HepG2 (cell line): ENCODE data around the gene HLCS. TPM values are rescaled to one million over a fixed set of nuclear protein-coding genes. Genes with fewer than 3 reads are reported as not detected.

ENCODE experiments used
- ATAC-seq: fragments of 200-7000 bp; cut with Tn5 transposase; 3 replicates; pipeline ENCODE4 v1.9.1; 2020; ENCODE audit warnings: mild to moderate bottlenecking, moderate library complexity
- BruUV-seq: library from RNA; stranded (reverse); fragments of 400-500 nt; replicated peaks from 2 replicates; lab custom pipeline; 2021; lab: Mats Ljungman, UMichigan
- CTCF ChIA-PET: fragments of 300-600 bp; formaldehyde crosslinking; extraction: SDS; loops from one replicate; lab custom pipeline; 2021; ENCODE audit warnings: low total read pairs, inconsistent platforms, low intra/inter-chr PET ratio; lab: Yijun Ruan, JAX
- POLR2A ChIA-PET: fragments of 350-600 bp; sonication (Branson Sonifier 250); formaldehyde crosslinking; loops from one replicate; lab custom pipeline; 2020; ENCODE audit warnings: antibody characterized with exemption, inconsistent platforms; lab: Yijun Ruan, JAX
- DNase-seq: peaks from one replicate; pipeline ENCODE4 v3.0.0-alpha.2; 2015; ENCODE audit warnings: low spot score
- FAIRE-seq: peaks from 3 replicates; lab custom pipeline; 2011; peaks lifted over from hg19 to GRCh38; lab: Jason Lieb, UNC
- H2AFZ ChIP-seq: one replicate; pipeline ENCODE4 v1.6.1; 2011; ENCODE audit warnings: low read length, inconsistent platforms
- H3K27ac ChIP-seq: fragments of 300-600 bp; 3 replicates; pipeline ENCODE4 v1.8.0; 2011; ENCODE audit warnings: mixed run types, mild to moderate bottlenecking, mixed read lengths, low read length, inconsistent platforms; ENCODE audit not compliant: insufficient read depth; ENCODE audit errors: extremely low read length
- H3K27me3 ChIP-seq, 2 experiments: fragments of 200-600 bp in 1 of 2; 2 replicates in 1 of 2; 3 replicates in 1 of 2; pipeline versions ENCODE4 v1.6.0 to v1.8.0; 2011; ENCODE audit warnings: low read length in 2 of 2, mild to moderate bottlenecking in 2 of 2, moderate library complexity in 2 of 2, inconsistent platforms in 1 of 2; ENCODE audit not compliant: insufficient read depth in 2 of 2, control insufficient read depth in 1 of 2
- H3K36me3 ChIP-seq, 2 experiments: fragments of 200-600 bp in 1 of 2; replicated peaks in 1 of 2; 2 replicates in 1 of 2; 3 replicates in 1 of 2; pipeline versions ENCODE4 v1.5.1 to v1.8.0; 2011; ENCODE audit warnings: low read length in 2 of 2, inconsistent platforms in 1 of 2; ENCODE audit not compliant: insufficient read depth in 2 of 2, control insufficient read depth in 1 of 2
- H3K4me1 ChIP-seq: 2 replicates; pipeline ENCODE4 v1.5.1; 2012; ENCODE audit warnings: low read length, inconsistent platforms; ENCODE audit not compliant: insufficient read depth
- H3K4me2 ChIP-seq: 2 replicates; pipeline ENCODE4 v1.6.0; 2011; ENCODE audit warnings: low read depth, low read length, inconsistent platforms
- H3K4me3 ChIP-seq, 3 experiments: fragments of 200-600 bp in 1 of 3; sonication (generic), shearing (Covaris generic) in 1 of 3; replicated peaks in 1 of 3; 2 replicates each; pipeline ENCODE4 v1.5.1; 2011 to 2016; ENCODE audit warnings: low read length in 3 of 3, inconsistent platforms in 2 of 3, low read depth in 2 of 3, mild to moderate bottlenecking in 2 of 3, control low read depth in 1 of 3, mixed read lengths in 1 of 3; ENCODE audit not compliant: insufficient read depth in 1 of 3
- H3K79me2 ChIP-seq: one replicate; pipeline ENCODE4 v1.6.1; 2011; ENCODE audit warnings: low read length, inconsistent platforms; ENCODE audit not compliant: insufficient read depth
- H3K9ac ChIP-seq: 2 replicates; pipeline ENCODE4 v1.6.0; 2011; ENCODE audit warnings: mild to moderate bottlenecking, low read depth, low read length, inconsistent platforms; ENCODE audit not compliant: insufficient read depth
- H3K9me3 ChIP-seq: 2 replicates; pipeline ENCODE4 v1.5.1; 2012; ENCODE audit warnings: mild to moderate bottlenecking, low read length
- H4K20me1 ChIP-seq: 2 replicates; pipeline ENCODE4 v1.6.0; 2011; ENCODE audit warnings: inconsistent platforms, mild to moderate bottlenecking, low read length, moderate library complexity; ENCODE audit not compliant: insufficient read depth
- ARID5B ChIP-seq: IDR thresholded peaks from 2 replicates; pipeline ENCODE4 v1.4.0; 2020; ENCODE audit warnings: mild to moderate bottlenecking, missing genetic modification reagents
- EED ChIP-seq: sonication (generic); formaldehyde crosslinking; IDR thresholded peaks from 2 replicates; pipeline ENCODE4 v1.5.0; 2020; ENCODE audit warnings: mild to moderate bottlenecking, missing genetic modification reagents
- FOXK1 ChIP-seq: sonication (generic); formaldehyde crosslinking; IDR thresholded peaks from 2 replicates; pipeline ENCODE4 v1.4.0; 2020; ENCODE audit warnings: low read depth, missing genetic modification reagents, borderline replicate concordance
- LRRFIP1 ChIP-seq: sonication (generic); formaldehyde crosslinking; conservative IDR thresholded peaks from 2 replicates; pipeline ENCODE4 v1.4.0; 2020; ENCODE audit warnings: missing genetic modification reagents
- MTERF4 ChIP-seq: sonication (generic); formaldehyde crosslinking; IDR thresholded peaks from 2 replicates; pipeline ENCODE4 v1.8.0; 2023; ENCODE audit warnings: mild to moderate bottlenecking, missing genetic modification reagents
- NPAS2 ChIP-seq: sonication (generic); formaldehyde crosslinking; IDR thresholded peaks from 2 replicates; pipeline ENCODE4 v1.8.0; 2022; ENCODE audit warnings: mild to moderate bottlenecking, missing genetic modification reagents, borderline replicate concordance
- RAD21 ChIP-seq: fragments of 450-650 bp; formaldehyde crosslinking; IDR thresholded peaks from 2 replicates; pipeline ENCODE4 v1.5.0; 2020; ENCODE audit warnings: mild to moderate bottlenecking
- RARA ChIP-seq: IDR thresholded peaks from 2 replicates; pipeline ENCODE4 v1.6.1; 2016; ENCODE audit warnings: missing genetic modification reagents, missing compliant biosample characterization
- RXRB ChIP-seq: IDR thresholded peaks from 2 replicates; pipeline ENCODE4 v1.6.1; 2016; ENCODE audit warnings: borderline replicate concordance, missing genetic modification reagents, missing compliant biosample characterization
- SIN3B ChIP-seq: fragments of 150-350 bp; IDR thresholded peaks from 2 replicates; pipeline ENCODE4 v1.6.1; 2014; ENCODE audit warnings: low read length
- SMC3 ChIP-seq: IDR thresholded peaks from 2 replicates; pipeline ENCODE4 v1.6.1; 2011; ENCODE audit warnings: low read length, improper control_type of control experiment
- TEAD3 ChIP-seq: optimal IDR thresholded peaks from 2 replicates; pipeline ENCODE3; 2016; ENCODE audit warnings: borderline replicate concordance
- TP53 ChIP-seq: sonication (generic); formaldehyde crosslinking; conservative IDR thresholded peaks from 2 replicates; pipeline ENCODE4 v1.4.0; 2020; ENCODE audit warnings: missing genetic modification reagents
- ZMYM4 ChIP-seq: sonication (generic); formaldehyde crosslinking; IDR thresholded peaks from 2 replicates; pipeline ENCODE4 v1.8.1; 2023; ENCODE audit warnings: mild to moderate bottlenecking, missing genetic modification reagents
- ZNF256 ChIP-seq: sonication (generic); formaldehyde crosslinking; conservative IDR thresholded peaks from 2 replicates; pipeline ENCODE4 v1.4.0; 2020; ENCODE audit warnings: missing genetic modification reagents
- ZNF468 ChIP-seq: sonication (generic); formaldehyde crosslinking; IDR thresholded peaks from 2 replicates; pipeline ENCODE4 v1.8.0; 2022; ENCODE audit warnings: mild to moderate bottlenecking, moderate library complexity, missing genetic modification reagents
- ZNF773 ChIP-seq: sonication (generic); formaldehyde crosslinking; IDR thresholded peaks from 2 replicates; pipeline ENCODE4 v1.4.0; 2020; ENCODE audit warnings: missing genetic modification reagents, borderline replicate concordance
- ZNF891 ChIP-seq: sonication (generic); formaldehyde crosslinking; IDR thresholded peaks from 2 replicates; pipeline ENCODE4 v1.5.0; 2020; ENCODE audit warnings: mild to moderate bottlenecking, missing genetic modification reagents
- WGBS: methylation state at CpG from one replicate; pipeline ENCODE4 v1.1.6; 2017; ENCODE audit warnings: low lambda C conversion rate; 5-methylcytosine and 5-hydroxymethylcytosine counted together
- in situ Hi-C: cut with HindIII; loops from 2 replicates; pipeline ENCODE4 v1.10.0; 2017; ENCODE audit warnings: low pct_unique_long_range_greater_than_20kb; ENCODE audit not compliant: extremely low pct_ligation_motif_present
- intact Hi-C: fragments of 100-400 bp; cut with micrococcal nuclease; formaldehyde crosslinking; loops from one replicate; pipeline ENCODE4 v1.10.0; 2022; ENCODE audit not compliant: unreplicated experiment
- polyA plus RNA-seq, 8 experiments: library from polyadenylated mRNA; depleted of rRNA in 3 of 8; stranded (reverse) in 7 of 8; unstranded in 1 of 8; fragments of >200 nt; fragmentation: Illumina TruSeq in 4 of 8; extraction: Trizol in 4 of 8; gene quantifications; 2 replicates each; pipeline versions ENCODE4 v1.2.1 to v1.2.3, GENCODE V29; 2011 to 2016; ENCODE audit warnings: low read depth in 4 of 8, missing spikeins in 1 of 8, mixed read lengths in 1 of 8; ENCODE audit not compliant: insufficient read depth in 1 of 8
- total RNA-seq, 5 experiments: library from RNA; depleted of rRNA; stranded (reverse); fragments of >200 nt; fragmentation: Illumina TruSeq; extraction: Trizol; gene quantifications; 2 replicates each; pipeline ENCODE4 v1.2.3, GENCODE V29; 2016; ENCODE audit warnings: low read depth in 1 of 5

Gene HLCS
- total and polyA plus RNA-seq, 2 of the 13 experiments (the other 11 are each of a cell fraction or from before 2014, with no cell fraction given): 7.9 to 12.3 TPM

- in situ Hi-C loops (no loop called here), intact Hi-C loops (loop anchor here (5.0 kb wide), 1 partner anchor 55 kb away; no protein-coding TSS in a partner anchor)
- peak; percentile 55 for DNase-seq
- H2AFZ ChIP-seq: no peak overlapping the region
- no peak overlapping the region for H3K4me3 ChIP-seq
- BruUV-seq: no TSS peak
- H3K27me3 ChIP-seq: no peaks in the 10 kb centered on the region
- H3K4me1 ChIP-seq: peaks cover 50% of the 10 kb centered on the region
- ChIA-PET POLR2A (interaction anchor here (0.7 to 2.0 kb wide), 3 partner anchors 19 to 59 kb away, joined by 3 to 14 read pairs (median 4); no protein-coding TSS in a partner anchor), CTCF (no interaction called here)
- peak overlapping the region; percentile 55 for H3K27ac ChIP-seq
- FAIRE-seq: peak; percentile 87
- H3K9ac ChIP-seq: no peak overlapping the region; the same call in 1 of the 2 replicates
- no peaks in the 10 kb centered on the region for H3K79me2 ChIP-seq
- peak; percentile 84 for ATAC-seq
- H3K9me3 ChIP-seq: no peaks in the 10 kb centered on the region
- no peaks in the 10 kb centered on the region for H3K36me3 ChIP-seq
- peak overlapping the region; percentile 62 for H3K4me2 ChIP-seq
- 51% methylated on average over 8 of the region's 8 CpGs for WGBS
- no peaks in the 10 kb centered on the region for H4K20me1 ChIP-seq
- TF ChIP-seq NPAS2 (CRISPR knock-in tag) (no peak), RARA (CRISPR knock-in tag) (0 out of 2 replicates have a peak, but pooled peaks have one; percentile 15), ZMYM4 (CRISPR knock-in tag) (0 out of 2 replicates have a peak, but pooled peaks have one; percentile 16), SMC3 (peak; percentile 81), TP53 (no peak), FOXK1 (CRISPR knock-in tag) (0 out of 2 replicates have a peak, but pooled peaks have one; percentile 17), ZNF891 (no peak), RAD21 (CRISPR knock-in tag) (peak; percentile 46; the same call in 1 of the 2 replicates), EED (no peak), TEAD3 (peak; percentile 36), ZNF468 (no peak), SIN3B (no peak), ZNF256 (no peak), MTERF4 (no peak), LRRFIP1 (CRISPR knock-in tag) (no peak), RXRB (no peak), ZNF773 (no peak), ARID5B (CRISPR knock-in tag) (peak; percentile 22; the same call in 1 of the 2 replicates)
Measured at GRCh38 chr21:36917471-36918158, 48.9 kb downstream of the HLCS start.
